ENCODE data around the gene EDC3. TPM values are rescaled to one million over a fixed set of nuclear protein-coding genes. Genes with fewer than 3 reads are reported as not detected.
"Not testable (repeated sequence)": the region's sequence is repeated elsewhere in the genome, so short reads cannot be mapped to it uniquely, and the experiment has no call there.

Gene EDC3
- total and polyA plus RNA-seq, 7 experiments from 2014 or later, result 25.3 to 45.3 (median 34.2) TPM

- Histone ChIP-seq H3K9me3 (ENCODE audit: control insufficient read depth in 2 of 3, low read length in 3 of 3) (no peaks in the 10 kb centered on the region), H3K36me3 (ENCODE audit: control insufficient read depth in 2 of 3, insufficient read depth in 3 of 3, low read length in 3 of 3) (peaks cover 0 to 16% (median 0%) of the 10 kb centered on the region in 3 experiments), H3K4me1 (ENCODE audit: control insufficient read depth in 2 of 2, insufficient read depth in 2 of 2, low read length in 2 of 2) (peaks cover 6 to 13% of the 10 kb centered on the region in 2 donors), H3K27me3 (ENCODE audit: control insufficient read depth in 2 of 2, insufficient read depth in 2 of 2, low read length in 2 of 2) (no peaks in the 10 kb centered on the region), H3K4me3 (ENCODE audit: low read length) (peak overlapping the region; percentile 83), H3K27ac (ENCODE audit: low read depth, low read length) (peak overlapping the region; percentile 79)
- Mint-ChIP-seq H3K4me1 (peaks cover 16 to 24% (median 21%) of the 10 kb centered on the region in 7 donors), H3K36me3 (peaks cover 0 to 9% (median 0%) of the 10 kb centered on the region in 5 donors), H3K4me3 (peak overlapping the region; percentile 90 to 100 (median 98)), H3K27me3 (no peaks in the 10 kb centered on the region), H3K27ac (peak overlapping the region in 7 of 9 donors; percentile 89 to 99 (median 98)), H3K9me3 (no peaks in the 10 kb centered on the region)
- DNase-seq, result no peak
- intact Hi-C loops (cut with micrococcal nuclease), result no loop called here
- POLR2A ChIA-PET, result interaction anchor here (0.8 to 2.5 kb wide), 4 partner anchors 12 to 57 kb away, joined by 3 to 29 read pairs (median 4); partner anchors contain the start of gene CLK3
- no peak for ATAC-seq
- CTCF ChIA-PET, result interaction anchor here (0.7 to 1.4 kb wide), 2 partner anchors 9 to 14 kb away, joined by 3 to 5 read pairs; no protein-coding TSS in a partner anchor
Measured at GRCh38 chr15:74599156-74599555, 96.7 kb downstream of the EDC3 start.

DNA sequence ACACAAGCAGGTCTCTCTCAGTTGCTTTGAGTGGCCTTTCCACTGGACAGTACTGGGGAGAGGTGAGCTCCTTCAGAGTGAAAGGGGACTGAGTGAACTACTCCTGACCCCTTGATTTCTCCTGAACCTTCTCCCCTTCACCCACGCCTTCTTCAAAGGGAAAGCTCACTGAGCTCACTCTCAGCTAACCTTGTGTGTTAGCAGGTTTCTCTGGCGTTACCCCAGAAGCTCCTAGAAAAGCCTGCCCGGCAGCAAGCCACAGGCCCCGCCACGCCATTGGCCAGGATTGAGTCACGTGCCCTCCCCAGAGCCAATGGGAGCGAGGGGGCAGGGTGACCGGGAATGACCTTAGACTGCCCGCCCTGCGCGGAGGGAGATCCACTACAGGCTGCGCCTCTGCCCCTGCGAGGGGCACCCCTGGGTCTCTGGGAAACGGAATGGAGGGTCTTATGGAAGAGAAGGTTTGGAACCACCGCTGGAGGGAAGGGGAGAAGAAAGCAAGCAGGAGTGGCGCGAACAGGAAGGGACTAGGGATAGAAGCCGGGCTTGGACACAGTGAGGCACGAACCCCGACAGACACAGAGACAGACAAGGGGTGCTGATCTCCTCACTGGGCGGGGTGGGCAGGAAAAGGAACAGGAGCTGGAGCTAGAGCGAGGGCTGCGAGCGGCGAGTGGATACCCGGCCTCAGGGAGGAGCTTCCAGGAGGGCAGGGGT lies 97.5 kb downstream of the EDC3 start:
- Histone ChIP-seq H3K9me3 (ENCODE audit: control insufficient read depth in 2 of 3, low read length in 3 of 3) (no peaks in the 10 kb centered on the region), H3K4me1 (ENCODE audit: control insufficient read depth in 2 of 2, insufficient read depth in 2 of 2, low read length in 2 of 2) (peaks cover 6 to 13% of the 10 kb centered on the region in 2 donors), H3K4me3 (ENCODE audit: low read length) (peak overlapping the region; percentile 83), H3K27ac (ENCODE audit: low read depth, low read length) (peak overlapping the region; percentile 79), H3K36me3 (ENCODE audit: control insufficient read depth in 2 of 3, insufficient read depth in 3 of 3, low read length in 3 of 3) (peaks cover 0 to 25% (median 0%) of the 10 kb centered on the region in 3 experiments), H3K27me3 (ENCODE audit: control insufficient read depth in 2 of 2, insufficient read depth in 2 of 2, low read length in 2 of 2) (no peaks in the 10 kb centered on the region)
- ChIA-PET POLR2A (interaction anchor here (0.8 to 2.5 kb wide), 6 partner anchors 16 to 212 kb away, joined by 3 to 29 read pairs (median 4); partner anchors contain the start of genes CLK3 and UBL7), CTCF (interaction anchor here (0.7 to 1.4 kb wide), 2 partner anchors 10 to 15 kb away, joined by 3 to 5 read pairs; no protein-coding TSS in a partner anchor)
- ATAC-seq (peak; percentile 98), DNase-seq (peak; percentile 71 to 91 (median 79))
- Mint-ChIP-seq H3K27ac (peak overlapping the region; percentile 89 to 99 (median 98)), H3K4me3 (peak overlapping the region; percentile 90 to 100 (median 98)), H3K36me3 (peaks cover 0 to 13% (median 3%) of the 10 kb centered on the region in 5 donors), H3K9me3 (no peaks in the 10 kb centered on the region), H3K27me3 (no peaks in the 10 kb centered on the region), H3K4me1 (peaks cover 16 to 24% (median 21%) of the 10 kb centered on the region in 7 donors)
- intact Hi-C loops (cut with micrococcal nuclease), result loop anchor here (1.0 kb wide), 4 partner anchors 16 to 137 kb away; partner anchors contain the start of genes UBL7 (in 2 of the 2) and ARID3B (in 1 of the 2)

- H3K9me3 ChIP-seq (ENCODE audit: control insufficient read depth in 2 of 3, low read length in 3 of 3); CTCF ChIA-PET; H3K9me3 Mint-ChIP-seq; H3K27me3 ChIP-seq (ENCODE audit: control insufficient read depth in 2 of 2, insufficient read depth in 2 of 2, low read length in 2 of 2); DNase-seq; H3K27ac ChIP-seq (ENCODE audit: low read depth, low read length); ATAC-seq; intact Hi-C loops (cut with micrococcal nuclease); H3K4me3 ChIP-seq (ENCODE audit: low read length); H3K4me3 Mint-ChIP-seq; H3K27me3 Mint-ChIP-seq: not testable (repeated sequence)
- peaks cover 0 to 21% (median 4%) of the 10 kb centered on the region in 5 donors for H3K36me3 Mint-ChIP-seq
- Histone ChIP-seq H3K4me1 (ENCODE audit: control insufficient read depth in 2 of 2, insufficient read depth in 2 of 2, low read length in 2 of 2) (peaks cover 6 to 13% of the 10 kb centered on the region in 2 donors), H3K36me3 (ENCODE audit: control insufficient read depth in 2 of 3, insufficient read depth in 3 of 3, low read length in 3 of 3) (peaks cover 0 to 35% (median 2%) of the 10 kb centered on the region in 3 experiments)
- peak overlapping the region in 3 of 9 donors; percentile 46 to 81 (median 71) for H3K27ac Mint-ChIP-seq
- POLR2A ChIA-PET, result interaction anchor here (1.1 to 2.5 kb wide), 2 partner anchors 17 to 20 kb away, joined by 7 to 29 read pairs; partner anchors contain the start of gene CLK3
- peaks cover 14 to 24% (median 21%) of the 10 kb centered on the region in 7 donors for H3K4me1 Mint-ChIP-seq
Measured at GRCh38 chr15:74597146-74597705, 98.6 kb downstream of the EDC3 start.

DNA sequence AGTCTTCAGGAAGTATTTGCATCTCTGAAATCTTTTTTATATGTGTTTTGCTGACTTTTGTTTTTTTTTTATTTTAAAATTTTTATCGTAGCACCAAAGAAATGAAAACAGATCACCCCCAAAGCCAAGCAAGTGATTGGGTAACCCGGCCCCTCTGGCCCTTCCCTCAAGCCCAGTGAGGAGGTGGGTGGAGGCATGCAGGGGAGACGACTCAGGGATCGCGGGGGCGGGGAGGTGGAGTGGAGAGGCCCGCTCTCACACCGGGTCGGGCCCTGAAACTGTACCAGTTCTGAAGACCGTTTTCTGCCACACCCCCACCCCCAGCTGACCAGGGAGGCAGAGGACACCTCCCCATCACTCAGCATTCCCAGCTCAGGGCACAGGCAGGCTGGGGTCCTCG lies 99.1 kb downstream of the EDC3 start:
- CTCF ChIA-PET, result not testable (repeated sequence)
- peaks cover 0 to 26% (median 4%) of the 10 kb centered on the region in 5 donors for H3K36me3 Mint-ChIP-seq

GRCh38 chr15:74595271-74595670 lies 100.6 kb downstream of the EDC3 start:
- H3K36me3 Mint-ChIP-seq, result peaks cover 0 to 35% (median 5%) of the 10 kb centered on the region in 5 donors
- intact Hi-C loops (cut with micrococcal nuclease), result no loop called here
- Histone ChIP-seq H3K27ac (ENCODE audit: low read depth, low read length) (no peak overlapping the region), H3K9me3 (ENCODE audit: control insufficient read depth in 2 of 3, low read length in 3 of 3) (no peaks in the 10 kb centered on the region), H3K4me3 (ENCODE audit: low read length) (no peak overlapping the region), H3K36me3 (ENCODE audit: control insufficient read depth in 2 of 3, insufficient read depth in 3 of 3, low read length in 3 of 3) (peaks cover 4 to 55% (median 12%) of the 10 kb centered on the region in 3 experiments), H3K27me3 (ENCODE audit: control insufficient read depth in 2 of 2, insufficient read depth in 2 of 2, low read length in 2 of 2) (no peaks in the 10 kb centered on the region), H3K4me1 (ENCODE audit: control insufficient read depth in 2 of 2, insufficient read depth in 2 of 2, low read length in 2 of 2) (peaks cover 6 to 13% of the 10 kb centered on the region in 2 donors)
- no peaks in the 10 kb centered on the region for H3K9me3 Mint-ChIP-seq
- H3K27ac Mint-ChIP-seq, result peak overlapping the region in 1 of 9 donors; percentile 3
- H3K27me3 Mint-ChIP-seq, result no peaks in the 10 kb centered on the region
- no peak for DNase-seq
- no peak overlapping the region for H3K4me3 Mint-ChIP-seq
- no peak for ATAC-seq
- CTCF ChIA-PET, result no interaction called here
- POLR2A ChIA-PET, result interaction anchor here (1.0 kb wide), 1 partner anchor 22 kb away, joined by 3 read pairs; no protein-coding TSS in a partner anchor
- H3K4me1 Mint-ChIP-seq, result peaks cover 13 to 23% (median 20%) of the 10 kb centered on the region in 7 donors

More for the DNA sequence above, 99.1 kb downstream of the EDC3 start:
- H3K27ac ChIP-seq (ENCODE audit: low read depth, low read length); H3K9me3 ChIP-seq (ENCODE audit: control insufficient read depth in 2 of 3, low read length in 3 of 3); H3K4me3 ChIP-seq (ENCODE audit: low read length); POLR2A ChIA-PET; H3K27me3 ChIP-seq (ENCODE audit: control insufficient read depth in 2 of 2, insufficient read depth in 2 of 2, low read length in 2 of 2); H3K4me3 Mint-ChIP-seq; DNase-seq; H3K27me3 Mint-ChIP-seq; ATAC-seq; H3K9me3 Mint-ChIP-seq; intact Hi-C loops (cut with micrococcal nuclease): not testable (repeated sequence)
- Histone ChIP-seq H3K4me1 (ENCODE audit: control insufficient read depth in 2 of 2, insufficient read depth in 2 of 2, low read length in 2 of 2) (peaks cover 6 to 13% of the 10 kb centered on the region in 2 donors), H3K36me3 (ENCODE audit: control insufficient read depth in 2 of 3, insufficient read depth in 3 of 3, low read length in 3 of 3) (peaks cover 0 to 40% (median 7%) of the 10 kb centered on the region in 3 experiments)
- Mint-ChIP-seq H3K4me1 (peaks cover 13 to 24% (median 21%) of the 10 kb centered on the region in 7 donors), H3K27ac (peak overlapping the region in 2 of 9 donors; percentile 16 to 38)

GRCh38 chr15:74594455-74594854 lies 101.4 kb downstream of the EDC3 start:
- H3K27ac ChIP-seq (ENCODE audit: low read depth, low read length), result no peak overlapping the region
- ChIA-PET CTCF (interaction anchor here (0.9 kb wide), 1 partner anchor 38 kb away, joined by 3 read pairs; no protein-coding TSS in a partner anchor), POLR2A (no interaction called here)
- ATAC-seq (no peak), DNase-seq (no peak)
- H3K9me3 ChIP-seq (ENCODE audit: control insufficient read depth in 2 of 3, low read length in 3 of 3), result no peaks in the 10 kb centered on the region
- peaks cover 10 to 63% (median 12%) of the 10 kb centered on the region in 3 experiments for H3K36me3 ChIP-seq (ENCODE audit: control insufficient read depth in 2 of 3, insufficient read depth in 3 of 3, low read length in 3 of 3)
- no peak overlapping the region for H3K4me3 Mint-ChIP-seq
- H3K27me3 Mint-ChIP-seq, result no peaks in the 10 kb centered on the region
- H3K27me3 ChIP-seq (ENCODE audit: control insufficient read depth in 2 of 2, insufficient read depth in 2 of 2, low read length in 2 of 2), result no peaks in the 10 kb centered on the region
- peaks cover 0 to 37% (median 10%) of the 10 kb centered on the region in 5 donors for H3K36me3 Mint-ChIP-seq
- H3K4me1 Mint-ChIP-seq, result peaks cover 12 to 21% (median 18%) of the 10 kb centered on the region in 7 donors
- H3K27ac Mint-ChIP-seq, result peak overlapping the region in 1 of 9 donors; percentile 52
- intact Hi-C loops (cut with micrococcal nuclease), result no loop called here
- H3K4me3 ChIP-seq (ENCODE audit: low read length), result no peak overlapping the region
- H3K4me1 ChIP-seq (ENCODE audit: control insufficient read depth in 2 of 2, insufficient read depth in 2 of 2, low read length in 2 of 2), result peaks cover 5 to 10% of the 10 kb centered on the region in 2 donors
- no peaks in the 10 kb centered on the region for H3K9me3 Mint-ChIP-seq

Measured in naive thymus-derived CD4-positive, alpha-beta T cell (primary cell).